ENCODE data around the gene CEP97.
"Not testable (repeated sequence)": the region's sequence is repeated elsewhere in the genome, so short reads cannot be mapped to it uniquely, and the experiment has no call there.

The CEP97 gene

DNA sequence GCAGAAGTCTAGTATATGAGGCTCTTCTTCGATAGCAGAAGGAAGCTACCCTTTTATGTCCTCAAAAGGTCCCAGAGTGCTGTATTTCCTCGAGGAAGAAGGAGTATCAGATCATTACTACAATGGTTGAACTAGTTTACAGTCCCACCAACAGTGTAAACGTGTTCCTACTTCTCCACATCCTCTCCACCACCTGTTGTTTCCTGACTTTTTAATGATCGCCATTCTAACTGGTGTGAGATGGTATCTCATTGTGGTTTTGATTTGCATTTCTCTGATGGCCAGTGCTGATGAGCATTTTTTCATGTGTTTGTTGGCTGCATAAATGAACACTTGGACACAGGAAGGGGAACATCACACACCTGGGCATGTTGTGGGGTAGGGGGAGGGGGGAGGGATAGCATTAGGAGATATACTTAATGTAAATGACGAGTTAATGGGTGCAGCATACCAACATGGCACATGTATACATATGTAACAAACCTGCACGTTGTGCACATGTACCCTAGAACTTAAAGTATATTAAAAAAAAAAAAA lies 53.4 kb downstream of the CEP97 start:
- not testable (repeated sequence) for DNase-seq (ENCODE audit: low read depth in 3 of 3, low spot score in 1 of 3)

DNA sequence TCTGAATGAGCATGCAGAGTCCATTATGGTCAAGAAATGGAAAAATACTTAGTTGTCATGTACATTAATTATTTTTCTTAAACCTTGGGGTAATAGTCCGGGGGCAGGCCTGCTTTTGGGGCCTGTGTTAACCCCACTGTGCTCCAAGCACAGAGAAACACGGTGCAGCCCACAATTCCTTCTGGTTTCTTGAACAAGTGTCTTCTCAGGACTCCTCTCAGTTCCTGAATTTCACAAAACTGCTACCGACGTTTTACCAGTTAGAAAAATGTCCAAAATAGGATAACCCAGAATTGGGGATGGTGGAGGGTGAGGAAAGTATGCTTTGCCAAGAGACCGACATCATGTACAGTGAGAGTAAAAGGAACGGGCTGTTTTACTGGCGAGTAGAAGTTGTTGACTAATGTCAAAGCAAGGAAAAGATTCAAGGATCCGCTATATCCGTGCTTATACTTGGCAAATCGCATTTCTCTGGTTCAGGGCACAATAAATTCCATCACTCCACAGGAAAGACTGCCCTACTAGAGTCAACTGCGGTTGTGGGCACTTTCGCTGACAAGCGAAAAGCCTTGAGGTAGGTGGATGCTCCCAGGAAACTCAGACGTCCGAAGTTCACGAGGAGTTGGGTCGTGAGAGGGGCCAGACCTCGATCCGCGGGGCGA lies 54.1 kb downstream of the CEP97 start:
- DNase-seq (ENCODE audit: low read depth in 3 of 3, low spot score in 1 of 3): no peak

DNA sequence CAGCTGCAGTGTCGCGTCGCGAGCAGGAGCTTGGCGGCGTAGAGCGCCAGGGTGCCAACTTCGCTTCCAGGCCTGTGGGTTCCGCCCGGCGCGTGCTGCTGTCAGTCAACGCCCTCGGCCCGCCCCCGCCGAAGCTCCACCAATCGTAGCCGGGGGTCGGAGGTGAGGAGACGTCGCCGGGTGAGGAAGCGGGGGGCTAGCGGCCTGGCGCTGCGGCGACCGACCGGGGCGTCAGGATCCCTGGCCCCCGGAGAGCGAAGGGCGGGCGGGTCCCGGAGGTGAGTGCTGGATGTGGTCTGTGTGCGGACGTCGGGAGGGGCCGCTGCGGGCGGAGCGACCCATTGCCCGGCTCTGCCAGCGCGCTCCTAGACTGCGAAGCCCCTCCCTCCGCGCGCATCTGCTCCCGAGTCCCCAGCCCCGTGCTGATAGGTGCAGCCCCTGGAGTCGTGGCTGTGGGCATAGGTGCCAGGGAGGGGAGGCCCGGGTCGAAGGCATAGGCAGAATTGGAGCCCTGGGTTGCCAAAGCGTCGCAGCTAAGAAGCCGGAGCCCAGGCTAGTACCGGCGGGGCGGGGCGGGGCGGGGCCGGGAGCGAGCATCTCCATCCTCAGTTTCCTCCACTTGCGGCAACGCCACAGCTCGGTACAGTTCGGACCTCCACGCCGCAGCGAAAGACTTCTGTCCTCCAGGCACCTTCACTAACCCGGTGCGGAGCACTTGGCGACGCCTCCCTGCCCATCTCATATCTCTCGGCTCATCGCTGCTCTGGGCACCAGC lies 54.8 kb downstream of the CEP97 start, which contains the start of gene NXPE3:
Gene NXPE3, plus strand, starts transcription at position 165 of the 775 bp plus-strand sequence. CDS start 6,386 bp downstream, outside the sequence.
- peak; percentile 76 to 93 (median 81) for DNase-seq (ENCODE audit: low read depth in 3 of 3, low spot score in 1 of 3)

DNA sequence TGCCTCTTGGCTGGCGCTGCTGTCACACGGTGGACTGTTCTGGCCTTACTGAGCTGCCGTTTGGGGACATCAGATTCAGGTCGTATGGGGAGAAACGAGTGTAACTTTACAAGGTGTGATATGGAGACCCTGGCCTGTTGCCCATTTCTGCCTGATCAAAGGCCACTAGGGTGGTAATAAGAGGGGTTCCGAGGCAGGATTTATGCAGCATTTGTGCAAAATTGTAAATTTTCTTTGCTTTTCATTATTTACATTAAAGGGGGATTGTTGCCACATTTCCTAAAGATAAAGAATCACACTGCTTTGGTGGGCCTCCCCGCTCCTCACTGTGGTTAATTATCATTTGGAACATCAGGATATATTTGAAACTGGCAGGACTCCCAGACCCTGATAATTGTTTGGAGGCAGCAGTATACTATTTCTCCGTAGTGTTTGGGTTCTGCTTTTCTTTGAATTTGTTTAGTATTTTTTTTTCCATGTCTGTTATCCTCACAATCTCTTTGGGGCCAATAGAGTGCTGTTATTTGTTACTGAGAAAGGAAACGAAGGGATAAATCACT lies 55.5 kb downstream of the CEP97 start:
- no peak for DNase-seq (ENCODE audit: low read depth in 3 of 3, low spot score in 1 of 3)

DNA sequence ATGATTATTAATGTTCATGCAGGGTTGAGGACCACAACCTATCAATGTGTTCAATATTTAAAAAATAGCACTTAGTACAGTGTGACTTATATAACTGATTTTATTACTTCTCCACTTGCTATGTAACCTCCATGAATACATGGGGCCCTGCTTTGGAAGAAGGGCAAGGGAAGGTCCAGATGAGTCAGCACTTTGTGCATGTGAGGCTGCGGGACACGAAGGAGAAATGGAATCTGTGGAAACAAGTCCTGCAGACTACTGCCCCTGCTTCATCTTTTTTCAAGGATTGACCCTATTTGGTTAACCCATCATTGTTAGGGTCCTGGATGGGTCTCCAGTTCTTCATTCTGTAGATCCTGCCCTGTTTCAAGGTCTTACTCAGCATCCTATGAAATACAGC lies 56.2 kb downstream of the CEP97 start:
- no peak for DNase-seq (ENCODE audit: low read depth in 3 of 3, low spot score in 1 of 3)

DNA sequence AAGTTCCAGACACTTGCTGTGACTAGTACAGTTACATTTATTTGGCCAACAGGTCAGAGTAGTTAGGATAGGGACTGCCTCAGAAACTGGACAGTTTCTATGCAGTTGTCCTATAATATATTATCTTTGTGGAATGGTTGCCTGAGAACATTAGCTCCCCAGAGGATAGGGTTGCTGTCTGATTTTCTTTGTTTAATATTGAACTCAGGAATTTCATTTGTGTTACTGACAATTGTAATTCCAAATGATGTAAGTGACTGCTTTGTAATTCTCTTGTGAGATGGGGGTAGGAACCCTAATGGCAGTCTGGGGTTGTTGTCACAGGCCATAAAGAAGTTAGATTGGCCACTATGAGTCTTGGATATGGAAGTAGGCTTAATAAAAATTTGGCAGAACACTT lies 56.8 kb downstream of the CEP97 start:
- no peak for DNase-seq (ENCODE audit: low read depth in 3 of 3, low spot score in 1 of 3)

DNA sequence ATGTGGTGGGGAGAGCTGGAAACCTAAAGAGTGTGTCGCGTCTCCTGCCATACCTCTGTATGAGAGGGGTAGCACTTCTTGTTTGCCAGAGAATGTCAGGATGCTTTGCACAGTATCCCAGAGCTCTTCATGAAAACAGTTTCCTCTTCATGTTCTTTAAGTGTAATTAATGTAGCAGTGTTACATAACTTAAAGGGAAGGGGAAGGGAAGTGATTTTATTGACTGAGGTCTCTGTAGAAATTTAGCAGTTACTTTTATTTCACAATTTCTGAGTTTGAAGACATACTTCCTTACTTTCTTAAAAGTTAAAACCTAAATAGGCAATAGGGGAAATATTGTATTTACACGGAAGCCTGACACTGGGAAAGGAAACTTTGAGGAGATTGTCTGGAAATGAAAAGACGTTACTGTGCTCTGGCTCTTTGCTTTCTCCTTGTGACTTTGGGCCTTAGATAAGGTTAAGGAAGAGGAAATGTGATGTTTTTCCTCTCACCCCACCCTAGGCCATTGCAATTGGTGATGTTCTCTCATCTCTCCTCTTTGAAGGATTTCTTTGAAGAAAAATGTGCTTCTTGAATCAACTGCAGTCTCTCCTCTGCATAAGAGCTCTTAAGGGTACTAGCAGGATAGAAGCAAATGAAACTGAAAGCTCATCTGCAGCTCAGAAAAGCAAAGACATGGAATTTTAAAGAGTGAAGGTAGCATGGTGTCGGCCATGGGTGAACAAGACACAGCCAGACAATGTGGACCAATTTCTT lies 60.6 kb downstream of the CEP97 start:
- no peak for DNase-seq (ENCODE audit: low read depth in 3 of 3, low spot score in 1 of 3)

DNA sequence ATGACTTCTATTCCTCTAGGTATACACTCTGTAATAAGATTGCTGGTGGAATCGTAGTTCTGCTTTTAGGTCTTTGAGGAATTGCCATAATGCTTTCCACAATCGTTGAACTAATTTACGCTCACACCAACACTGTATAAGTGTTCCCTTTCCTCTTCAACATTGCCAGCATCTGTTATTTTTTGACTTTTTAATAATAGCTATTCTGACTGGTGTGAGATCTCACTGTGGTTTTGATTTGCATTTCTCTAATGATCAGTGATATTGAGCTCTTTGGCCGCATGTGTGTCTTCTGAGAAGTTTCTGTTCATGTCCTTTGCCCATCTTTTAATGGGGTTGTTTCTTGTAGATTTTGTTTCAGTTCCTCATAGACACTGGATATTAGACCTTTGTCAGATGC lies 67.4 kb downstream of the CEP97 start:
- no peak for DNase-seq (ENCODE audit: low read depth in 3 of 3, low spot score in 1 of 3)

DNA sequence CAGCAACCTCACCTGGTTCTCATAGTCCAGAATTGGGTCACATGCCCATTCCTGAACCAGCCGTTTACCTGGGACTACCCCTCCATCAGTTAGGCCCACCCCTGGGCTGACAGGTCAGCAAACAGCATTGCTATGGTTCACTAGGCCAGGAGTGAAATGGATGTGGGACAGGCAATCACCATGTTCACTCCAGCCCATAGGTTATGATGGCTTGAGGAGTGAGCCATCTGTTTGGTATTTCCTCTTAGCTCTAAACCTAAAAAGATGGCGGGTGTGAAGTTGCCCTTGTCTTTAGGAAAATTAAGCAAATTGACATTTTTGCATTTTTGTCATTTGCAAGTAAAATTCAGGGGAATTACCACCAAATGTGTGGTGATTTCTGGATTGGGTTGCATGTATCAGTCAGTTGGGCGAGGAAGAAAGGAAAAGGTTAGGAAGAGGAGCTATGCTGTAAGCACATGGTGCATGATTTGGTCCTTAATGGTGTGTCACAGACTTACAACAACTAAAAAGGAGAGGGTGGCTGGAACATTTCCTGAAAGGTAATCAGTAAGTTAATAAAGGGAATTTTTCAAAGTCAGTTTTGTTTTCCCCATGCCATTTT lies 71.8 kb downstream of the CEP97 start:
- DNase-seq (ENCODE audit: low read depth in 3 of 3, low spot score in 1 of 3): no peak

DNA sequence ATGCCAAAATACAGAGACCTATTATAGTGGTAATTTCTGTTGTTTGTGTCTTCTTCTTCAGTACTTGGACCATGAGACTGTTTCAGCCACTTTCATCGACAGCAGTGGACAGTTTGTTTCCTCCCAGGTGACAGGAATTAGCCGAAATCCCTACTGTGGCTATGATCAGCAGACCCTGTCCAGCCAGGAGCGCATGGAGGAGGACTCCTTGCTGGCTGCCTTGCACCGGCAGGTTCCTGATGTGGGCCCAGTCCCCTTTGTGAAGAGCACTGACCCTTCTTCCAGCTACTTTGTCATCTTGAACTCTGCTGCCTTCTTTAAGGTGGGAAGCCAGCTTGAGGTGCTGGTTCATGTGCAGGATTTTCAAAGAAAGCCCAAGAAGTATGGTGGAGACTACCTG lies 76.8 kb downstream of the CEP97 start:
- no peak for DNase-seq (ENCODE audit: low read depth in 3 of 3, low spot score in 1 of 3)

DNA sequence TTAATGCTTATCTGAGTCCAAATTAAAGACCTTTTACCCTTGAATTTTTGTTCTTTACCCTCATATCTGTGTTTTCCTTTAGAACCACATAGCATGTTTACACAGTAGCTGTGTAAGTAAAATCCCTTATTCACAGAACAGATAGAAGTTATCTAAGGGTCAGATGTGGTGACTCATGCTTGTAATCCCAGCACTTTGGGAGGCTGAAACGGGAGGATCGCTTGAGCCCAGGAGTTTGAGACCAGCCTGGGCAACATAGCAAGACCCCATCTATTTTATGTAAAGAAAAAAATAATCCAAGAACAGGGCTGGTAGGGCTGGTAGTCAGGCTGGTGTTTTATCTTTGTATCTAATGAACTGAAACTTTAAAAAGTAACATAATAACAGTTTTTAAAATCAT lies 77.8 kb downstream of the CEP97 start:
- DNase-seq (ENCODE audit: low read depth in 3 of 3, low spot score in 1 of 3): no peak

DNA sequence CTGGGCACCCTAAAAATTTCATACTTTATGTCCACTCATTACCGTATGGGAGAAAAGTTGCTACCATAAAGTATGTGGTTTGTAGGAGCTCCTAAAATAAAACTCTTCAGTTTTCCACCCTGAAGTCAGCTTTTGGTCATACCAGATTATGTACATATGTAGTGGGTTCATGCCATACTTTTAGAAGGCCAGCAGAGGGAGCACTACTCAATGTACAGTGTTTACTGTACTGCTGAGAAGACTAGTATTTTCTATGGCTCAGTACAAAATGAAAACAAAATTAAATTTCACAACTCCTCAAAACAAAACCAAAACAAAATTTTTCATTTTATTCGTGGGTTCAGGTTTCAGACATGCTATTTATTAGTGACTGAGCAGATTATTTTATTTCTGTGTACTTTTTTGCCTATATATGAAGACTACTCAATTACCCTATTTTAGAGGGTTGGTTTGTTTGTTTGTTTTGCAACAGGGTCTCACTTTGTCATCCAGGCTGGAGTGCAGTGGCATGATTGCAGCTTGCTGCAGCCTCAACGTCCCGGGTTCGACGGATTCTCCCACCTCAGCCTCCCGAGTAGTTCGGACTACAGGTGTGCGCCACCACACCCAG lies 78.9 kb downstream of the CEP97 start:
- peak in 1 of 3 donors; percentile 13 for DNase-seq (ENCODE audit: low read depth in 3 of 3, low spot score in 1 of 3)

DNA sequence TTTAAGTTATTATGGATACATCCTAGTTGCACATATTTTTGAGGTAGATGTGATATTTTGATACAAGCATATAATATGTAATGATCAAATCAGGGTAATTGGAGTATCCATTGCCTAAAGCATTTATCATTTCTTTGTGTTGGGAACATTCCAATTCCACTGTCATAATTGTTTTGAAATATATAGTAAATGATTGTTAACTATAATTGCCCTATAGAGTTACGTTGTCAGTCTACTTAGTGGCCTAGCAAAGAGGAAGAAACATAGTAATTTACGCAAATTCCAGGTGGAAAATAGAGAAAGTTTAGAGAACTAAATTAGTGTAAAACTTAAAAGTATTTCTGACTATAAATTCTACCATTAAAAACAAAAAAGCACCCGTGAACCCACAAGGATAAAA lies 79.5 kb downstream of the CEP97 start:
- no peak for DNase-seq (ENCODE audit: low read depth in 3 of 3, low spot score in 1 of 3)

DNA sequence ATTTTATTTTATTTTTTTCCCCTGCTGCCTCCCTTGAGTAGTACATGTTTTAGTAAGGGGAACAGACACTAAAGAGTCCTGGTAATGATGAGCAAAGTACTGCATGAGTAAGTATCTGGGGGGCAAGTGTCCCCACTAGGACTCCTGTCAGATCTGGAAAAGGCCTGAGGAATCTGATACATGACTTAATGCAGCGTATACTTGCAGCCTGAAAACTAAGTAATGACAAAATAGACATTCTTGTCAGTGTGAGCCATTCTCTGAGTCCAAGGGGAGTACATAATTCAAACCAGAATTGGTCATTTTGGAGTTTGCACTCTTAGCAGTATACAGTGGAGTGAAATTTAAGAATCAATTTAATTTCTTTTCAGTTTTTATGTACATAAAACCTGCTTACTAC lies 82.1 kb downstream of the CEP97 start:
- DNase-seq (ENCODE audit: low read depth in 3 of 3, low spot score in 1 of 3): no peak

DNA sequence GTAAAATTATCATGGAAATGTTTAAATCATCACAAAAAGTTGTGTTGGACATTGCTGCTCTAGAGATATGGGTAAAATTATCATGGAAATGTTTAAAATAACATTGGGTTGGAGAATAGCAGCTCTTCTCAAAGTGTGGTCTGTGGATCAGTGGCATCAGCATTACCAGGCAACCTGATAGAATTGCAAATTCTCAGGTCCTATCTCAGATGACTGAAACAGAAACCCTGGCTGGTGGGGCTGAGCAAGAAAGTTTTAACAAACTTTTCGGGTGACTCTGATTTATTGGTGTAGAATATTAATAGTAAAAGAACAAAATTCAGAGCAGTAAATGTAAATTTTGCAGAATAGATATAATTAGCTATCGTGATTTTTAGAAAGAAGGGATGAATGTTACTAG lies 83.5 kb downstream of the CEP97 start:
- DNase-seq (ENCODE audit: low read depth in 3 of 3, low spot score in 1 of 3): no peak

DNA sequence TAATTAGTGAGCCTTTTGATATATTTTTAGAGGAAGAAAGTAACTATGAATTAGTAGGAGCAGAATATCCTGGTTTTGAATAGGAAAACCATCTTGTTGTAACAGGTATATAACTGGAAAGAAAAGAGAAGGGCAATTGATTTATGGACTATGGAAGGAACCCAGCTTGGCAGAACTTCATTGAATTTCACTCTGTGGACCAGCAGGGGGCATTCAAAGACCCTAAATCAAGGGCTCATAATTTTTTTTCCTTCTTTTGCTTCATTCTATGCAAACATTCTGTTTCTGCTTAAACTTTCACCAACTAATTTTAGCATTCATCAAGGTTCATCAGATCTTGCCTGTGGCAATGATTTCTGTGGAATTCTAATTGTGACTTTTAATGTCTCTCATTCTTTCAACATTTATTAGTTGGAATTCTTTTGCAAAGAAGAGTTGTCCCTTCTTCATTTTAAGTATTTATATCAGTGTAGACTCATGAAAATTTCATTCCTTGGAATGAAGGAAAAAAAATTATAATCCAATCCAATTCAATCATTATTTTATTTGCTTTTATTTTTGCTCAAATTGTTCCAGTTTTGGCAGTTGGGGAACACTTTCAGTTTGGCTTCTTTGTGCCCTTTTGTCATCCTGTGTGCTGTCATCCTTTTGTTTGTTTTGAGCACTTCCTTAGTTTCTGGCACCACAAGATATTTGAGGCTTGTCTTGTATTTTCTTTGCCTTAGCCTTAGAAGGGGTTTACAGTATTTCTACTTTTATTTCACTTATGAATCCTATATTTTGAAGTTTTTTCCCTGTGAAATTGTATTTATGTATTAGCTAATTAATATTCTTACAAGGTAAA lies 85.0 kb downstream of the CEP97 start:
- DNase-seq (ENCODE audit: low read depth in 3 of 3, low spot score in 1 of 3): peak in 1 of 3 donors; percentile 9

DNA sequence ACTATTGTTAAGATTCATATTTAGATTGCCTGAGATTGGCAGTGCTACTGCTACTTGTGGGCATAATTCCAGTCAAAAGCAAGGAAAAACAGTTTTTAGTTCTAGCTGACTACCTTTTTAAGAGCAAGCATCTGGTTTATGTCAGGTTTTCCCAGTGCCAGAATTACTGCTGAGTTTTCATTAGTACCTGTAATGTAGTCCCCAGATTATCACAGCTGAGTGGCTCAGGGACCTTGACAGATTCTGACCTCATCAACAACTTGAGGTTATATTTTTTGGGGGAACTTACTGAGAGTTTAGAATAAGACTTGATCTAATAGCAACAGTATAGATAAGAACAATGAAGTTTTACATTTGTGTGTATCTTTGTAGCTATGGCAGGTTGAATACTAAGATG lies 85.6 kb downstream of the CEP97 start:
- DNase-seq (ENCODE audit: low read depth in 3 of 3, low spot score in 1 of 3): no peak

DNA sequence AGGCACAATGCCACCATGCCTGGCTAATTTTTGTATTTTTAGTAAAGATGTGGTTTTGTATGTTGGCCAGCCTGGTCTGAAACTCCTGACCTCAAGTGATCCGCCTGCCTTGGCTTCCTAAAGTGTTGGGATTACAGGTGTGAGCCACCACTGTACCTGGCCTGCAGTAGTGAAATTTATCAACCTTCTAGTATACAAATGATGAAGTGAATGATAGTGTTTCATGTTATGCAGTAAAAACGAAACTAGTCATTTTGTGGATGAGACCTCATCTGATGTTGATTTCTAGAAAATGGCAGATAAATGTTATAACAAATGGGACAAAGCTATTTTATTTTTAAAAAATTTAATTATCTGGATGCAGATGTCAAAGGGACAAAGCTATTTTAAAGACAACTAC lies 87.5 kb downstream of the CEP97 start:
- no peak for DNase-seq (ENCODE audit: low read depth in 3 of 3, low spot score in 1 of 3)

DNA sequence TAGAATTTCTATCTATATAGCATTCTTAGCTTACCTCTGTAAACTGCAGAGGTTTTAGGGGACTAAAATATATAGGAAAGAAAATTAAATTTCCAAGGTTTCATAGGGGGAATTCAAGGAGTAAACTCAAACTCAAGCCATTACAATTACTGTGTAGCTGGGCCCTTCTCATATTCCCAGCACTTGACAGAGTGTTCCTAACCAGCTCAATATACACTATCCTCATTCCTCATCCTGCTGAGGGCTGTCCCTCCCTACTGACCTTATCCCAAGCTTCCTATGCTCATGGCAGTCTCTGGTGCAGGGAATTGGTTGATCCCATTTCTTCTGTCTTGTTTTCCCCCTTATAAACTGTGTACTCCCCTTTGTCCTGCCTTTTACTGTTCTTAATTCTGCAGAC lies 88.5 kb downstream of the CEP97 start:
- DNase-seq (ENCODE audit: low read depth in 3 of 3, low spot score in 1 of 3): no peak
